Peyer's patch (tissue), 4 donors: ENCODE measurements around the gene DEUP1.
"Not testable (repeated sequence)": the region's sequence is repeated elsewhere in the genome, so short reads cannot be mapped to it uniquely, and the experiment has no call there.

Experiments
- CTCF ChIP-seq, 6 experiments: fragments of 450-650 bp in 4 of 6; fragments of 200-600 bp in 2 of 6; sonication (generic) in 1 of 6; IDR thresholded peaks; one replicate each; pipeline ENCODE4 v1.5.1; 2017 to 2019; ENCODE audit warnings: antibody characterized with exemption in 6 of 6, mild to moderate bottlenecking in 3 of 6, moderate library complexity in 1 of 6
- POLR2A ChIP-seq, 2 donors: fragments of 450-650 bp; IDR thresholded peaks; one replicate each; pipeline ENCODE4 v1.5.1; 2017; ENCODE audit warnings: antibody characterized with exemption in 2 of 2, mild to moderate bottlenecking in 2 of 2, moderate library complexity in 2 of 2

GRCh38 chr11:93443232-93443631, 112.7 kb downstream of the DEUP1 start:
- not testable (repeated sequence) for TF ChIP-seq POLR2A, CTCF (IDR thresholded peaks at IDR 0.05)
